ENCODE data around the gene NUBP2.
"Not testable (repeated sequence)": the region's sequence is repeated elsewhere in the genome, so short reads cannot be mapped to it uniquely, and the experiment has no call there.

- TF ChIP-seq, protein P1, sequence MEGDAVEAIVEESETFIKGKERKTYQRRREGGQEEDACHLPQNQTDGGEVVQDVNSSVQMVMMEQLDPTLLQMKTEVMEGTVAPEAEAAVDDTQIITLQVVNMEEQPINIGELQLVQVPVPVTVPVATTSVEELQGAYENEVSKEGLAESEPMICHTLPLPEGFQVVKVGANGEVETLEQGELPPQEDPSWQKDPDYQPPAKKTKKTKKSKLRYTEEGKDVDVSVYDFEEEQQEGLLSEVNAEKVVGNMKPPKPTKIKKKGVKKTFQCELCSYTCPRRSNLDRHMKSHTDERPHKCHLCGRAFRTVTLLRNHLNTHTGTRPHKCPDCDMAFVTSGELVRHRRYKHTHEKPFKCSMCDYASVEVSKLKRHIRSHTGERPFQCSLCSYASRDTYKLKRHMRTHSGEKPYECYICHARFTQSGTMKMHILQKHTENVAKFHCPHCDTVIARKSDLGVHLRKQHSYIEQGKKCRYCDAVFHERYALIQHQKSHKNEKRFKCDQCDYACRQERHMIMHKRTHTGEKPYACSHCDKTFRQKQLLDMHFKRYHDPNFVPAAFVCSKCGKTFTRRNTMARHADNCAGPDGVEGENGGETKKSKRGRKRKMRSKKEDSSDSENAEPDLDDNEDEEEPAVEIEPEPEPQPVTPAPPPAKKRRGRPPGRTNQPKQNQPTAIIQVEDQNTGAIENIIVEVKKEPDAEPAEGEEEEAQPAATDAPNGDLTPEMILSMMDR (IDR thresholded peaks at IDR 0.05) = not testable (repeated sequence)
- TF ChIP-seq POLR2A (IDR thresholded peaks at IDR 0.05) = not testable (repeated sequence)
Observed at GRCh38 chr16:1799263-1799662, 16.5 kb downstream of the NUBP2 start.

All from transverse colon (tissue), 3 donors.